ENCODE data around the gene KCTD18.

KCTD18 gene

DNA sequence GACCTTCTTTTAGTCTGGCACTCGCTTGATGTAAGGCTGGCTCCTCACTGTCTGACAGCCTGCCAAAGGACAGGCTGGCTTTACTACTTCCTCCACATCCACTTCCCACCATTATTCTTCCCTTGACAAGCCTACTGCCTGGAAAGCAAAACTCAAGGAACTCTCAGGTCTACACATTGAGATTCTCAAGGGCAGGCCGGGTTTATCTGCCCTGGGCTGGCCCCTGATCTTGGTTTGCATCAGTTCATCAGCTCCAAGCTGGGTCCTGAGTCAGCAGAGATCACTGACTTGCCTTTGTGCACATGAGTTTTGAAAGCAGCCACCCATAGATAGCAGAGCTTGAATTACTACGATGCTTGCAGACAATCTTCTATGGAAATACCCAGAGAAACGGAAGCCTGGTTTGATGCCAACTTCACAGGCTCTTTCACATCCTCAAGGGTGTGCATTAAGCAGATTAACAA, 53.9 kb downstream of the KCTD18 start:
- DNase-seq (ENCODE audit: low read depth in 2 of 2) = no peak

DNA sequence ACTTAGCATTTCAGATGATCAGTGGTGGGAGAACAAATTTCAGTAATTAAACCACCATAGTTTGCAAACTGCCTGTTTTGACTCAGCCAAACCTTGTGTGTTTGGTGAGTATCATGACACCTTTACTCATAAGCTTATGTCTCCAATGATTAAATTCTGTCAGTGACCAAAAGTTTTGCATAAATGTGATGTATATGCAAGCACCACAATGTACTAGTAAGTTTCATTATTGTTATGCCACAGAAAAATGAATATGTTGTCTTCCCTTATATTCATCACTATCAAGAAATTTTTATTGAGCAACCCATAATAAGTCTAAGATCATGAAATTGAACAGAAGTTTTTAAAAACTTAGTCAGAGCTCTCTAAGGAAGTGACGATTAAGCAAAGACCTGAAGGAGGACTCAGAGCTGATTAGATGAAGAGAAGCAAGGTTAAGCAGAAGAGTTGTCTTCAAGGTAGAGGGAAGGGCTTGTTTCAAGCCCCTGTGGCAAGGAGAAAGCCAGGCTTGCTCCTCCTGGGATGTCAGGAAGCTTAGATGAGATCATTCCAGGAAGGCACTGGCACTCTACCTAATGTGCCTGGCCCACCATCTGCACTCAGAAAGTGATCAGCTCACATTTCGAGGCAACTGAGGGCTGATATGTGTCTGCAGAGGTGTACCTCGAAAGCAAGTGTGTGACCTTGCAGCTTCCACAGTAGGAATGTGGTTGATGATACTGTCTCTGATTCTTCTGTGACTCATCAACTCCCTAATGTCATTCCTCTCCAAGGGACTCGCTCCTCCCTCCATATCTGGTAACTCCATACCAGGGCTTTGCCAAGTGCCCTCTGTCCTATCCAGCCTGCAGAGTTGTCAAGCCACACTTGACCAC, 54.7 kb downstream of the KCTD18 start:
- DNase-seq (ENCODE audit: low read depth in 2 of 2) = no peak

DNA sequence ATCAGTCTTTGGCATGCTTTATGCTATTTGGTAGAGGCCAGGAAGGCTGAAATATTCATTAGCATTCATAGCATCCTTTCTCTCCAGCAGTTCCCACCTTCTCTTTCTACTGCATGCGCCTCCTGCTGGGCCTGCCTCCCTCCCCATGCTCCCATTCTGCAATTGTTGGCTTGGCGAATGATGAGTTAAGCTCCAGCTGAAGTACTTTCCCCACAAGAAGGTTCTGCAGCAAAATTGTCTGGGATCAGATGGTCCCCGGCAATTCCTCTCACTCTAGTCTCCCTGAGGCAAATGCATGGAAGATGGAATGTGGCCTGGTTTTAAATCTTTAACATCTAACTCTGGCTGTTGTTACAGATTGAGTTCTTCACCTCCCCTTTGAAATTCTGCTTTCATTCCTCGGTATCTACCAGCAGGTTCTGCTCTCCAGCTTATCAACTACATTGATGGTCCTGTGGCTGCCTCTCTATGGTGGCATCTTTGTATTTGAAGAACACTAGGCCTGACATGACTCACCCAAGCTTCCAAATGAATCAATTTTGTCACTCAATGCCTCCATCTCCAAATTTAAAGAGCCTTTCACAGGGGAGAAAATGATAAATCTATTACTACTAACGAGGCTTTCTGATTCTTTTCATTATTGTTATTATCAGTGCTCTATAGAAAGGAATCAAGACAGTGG, 55.9 kb downstream of the KCTD18 start:
- DNase-seq (ENCODE audit: low read depth in 2 of 2) = no peak

DNA sequence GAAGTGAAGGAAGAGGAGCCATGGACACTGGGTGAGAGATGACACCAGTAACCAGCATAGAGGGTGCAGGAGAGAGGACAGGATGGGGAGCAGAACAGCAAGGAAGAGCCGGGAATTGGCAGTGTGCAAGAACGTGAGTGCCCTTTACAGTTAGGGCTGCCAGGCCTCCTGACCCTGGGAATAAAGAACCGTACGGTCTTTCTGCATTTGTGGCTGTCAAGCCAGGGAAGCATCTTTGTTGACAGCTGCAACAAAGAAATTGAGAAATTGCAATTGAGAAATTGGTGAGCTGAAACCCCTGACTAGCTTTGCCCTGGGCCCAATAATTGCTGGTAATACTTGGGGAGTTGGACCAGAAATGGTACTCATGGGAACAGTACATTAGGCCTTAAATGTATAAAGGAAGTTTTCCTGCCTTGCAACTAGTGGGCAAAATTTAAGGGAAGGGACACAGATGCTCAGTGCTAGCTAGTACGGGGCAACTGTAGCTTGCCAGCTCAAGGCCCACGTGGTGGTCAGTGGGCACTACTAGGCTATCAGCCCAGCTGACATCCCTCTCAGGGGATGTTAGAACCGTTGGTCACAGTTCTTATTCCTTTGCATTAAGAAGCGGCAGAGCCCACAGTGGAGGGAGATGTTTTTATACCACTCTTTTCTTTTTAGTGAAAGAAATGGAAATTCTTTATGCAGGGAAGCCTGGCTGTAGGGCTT, 56.6 kb downstream of the KCTD18 start:
- DNase-seq (ENCODE audit: low read depth in 2 of 2) = no peak

DNA sequence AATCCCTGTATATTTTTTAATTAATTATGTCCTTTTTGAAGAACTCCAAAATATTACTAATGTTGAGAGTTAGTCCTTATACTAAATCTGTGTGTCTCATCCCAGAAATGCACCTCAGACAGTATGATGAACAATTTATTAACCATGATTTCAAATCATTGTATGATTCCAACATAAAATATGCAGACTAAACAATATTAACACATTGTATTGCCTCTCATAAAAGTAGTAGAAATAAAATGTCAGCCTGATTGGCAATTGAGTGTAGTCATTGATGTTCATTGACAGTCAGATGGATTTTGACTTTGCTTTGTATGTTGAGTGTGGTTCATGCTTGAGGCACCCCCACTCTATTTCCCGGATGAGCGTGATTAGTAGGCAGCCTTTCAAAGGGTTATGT, 57.5 kb downstream of the KCTD18 start:
- no peak for DNase-seq (ENCODE audit: low read depth in 2 of 2)

DNA sequence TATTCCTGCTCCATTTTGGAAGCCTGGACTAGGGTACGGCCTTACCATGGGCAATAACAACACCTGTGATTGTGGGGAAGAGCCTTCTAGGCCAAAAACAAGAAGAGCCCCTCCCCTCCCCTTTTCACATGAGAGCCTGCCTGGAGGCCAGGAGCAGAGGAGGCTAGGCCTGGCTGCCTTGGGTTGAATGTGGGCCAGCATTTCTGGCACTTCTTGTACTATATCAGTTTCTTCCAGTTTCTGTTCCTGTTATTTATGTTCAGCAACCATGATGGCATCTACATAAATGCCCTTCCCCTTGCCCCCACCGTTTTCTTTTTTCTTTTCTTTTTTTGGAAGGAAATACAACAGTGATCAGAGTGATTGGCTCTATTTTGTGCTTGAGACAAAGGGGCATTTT, 58.4 kb downstream of the KCTD18 start:
- no peak for DNase-seq (ENCODE audit: low read depth in 2 of 2)

DNA sequence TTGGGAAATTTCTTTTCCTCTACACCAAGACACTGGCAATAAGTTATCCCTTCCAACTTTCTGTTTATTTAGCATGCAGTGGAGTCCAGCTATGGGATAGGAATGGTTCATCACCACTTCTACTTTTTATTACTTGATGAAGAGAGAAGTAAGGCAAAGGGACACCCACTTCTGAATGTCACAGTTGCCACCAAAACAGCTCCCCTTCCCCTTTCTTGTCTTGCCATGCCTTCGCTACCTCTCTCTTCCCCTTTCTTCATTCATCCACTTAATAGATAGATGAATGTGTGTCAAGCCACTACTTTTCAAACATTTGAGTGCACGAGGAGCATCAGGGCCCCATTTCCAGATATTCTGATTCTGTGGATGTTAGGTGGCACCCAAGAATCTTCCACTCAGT, 59.6 kb downstream of the KCTD18 start:
- no peak for DNase-seq (ENCODE audit: low read depth in 2 of 2)

DNA sequence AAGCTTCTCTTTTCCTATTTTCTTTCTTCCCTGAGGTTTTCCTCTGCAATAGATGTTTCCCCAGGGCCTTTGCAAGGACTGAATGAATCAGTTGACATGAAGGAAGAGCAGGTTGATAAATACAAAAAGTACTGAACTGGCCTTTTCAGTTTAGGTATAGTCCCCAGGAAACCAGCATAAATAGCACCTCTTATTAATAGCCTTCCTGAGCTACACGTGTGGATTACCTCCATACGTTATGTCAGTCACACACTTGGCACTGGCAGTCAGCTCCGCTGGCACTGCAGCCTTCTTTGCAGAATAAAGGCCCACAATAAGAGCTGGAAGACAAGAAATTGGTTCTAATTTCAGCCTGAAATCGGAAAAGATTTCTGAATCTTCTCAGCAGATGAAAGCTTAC, 60.7 kb downstream of the KCTD18 start:
- DNase-seq (ENCODE audit: low read depth in 2 of 2) = no peak

DNA sequence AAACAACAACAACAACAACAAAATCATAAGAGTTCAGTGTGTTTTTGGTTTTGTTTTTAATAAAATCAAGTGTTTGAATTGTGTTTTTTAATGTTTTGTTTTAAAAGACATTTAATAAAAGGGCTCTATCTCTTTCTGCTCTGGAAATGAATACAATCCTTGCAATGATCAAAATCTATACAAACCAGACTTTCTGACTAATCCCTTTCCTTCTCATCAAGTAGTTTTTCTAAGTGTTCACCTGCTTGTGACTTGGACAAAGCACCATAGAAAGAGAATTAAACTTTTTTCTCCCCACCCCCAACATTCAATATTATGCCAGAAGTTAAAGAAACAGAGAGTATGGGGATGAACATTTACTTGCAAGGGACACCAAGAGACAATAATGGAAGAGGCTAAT, 61.4 kb downstream of the KCTD18 start:
- no peak for DNase-seq (ENCODE audit: low read depth in 2 of 2)

DNA sequence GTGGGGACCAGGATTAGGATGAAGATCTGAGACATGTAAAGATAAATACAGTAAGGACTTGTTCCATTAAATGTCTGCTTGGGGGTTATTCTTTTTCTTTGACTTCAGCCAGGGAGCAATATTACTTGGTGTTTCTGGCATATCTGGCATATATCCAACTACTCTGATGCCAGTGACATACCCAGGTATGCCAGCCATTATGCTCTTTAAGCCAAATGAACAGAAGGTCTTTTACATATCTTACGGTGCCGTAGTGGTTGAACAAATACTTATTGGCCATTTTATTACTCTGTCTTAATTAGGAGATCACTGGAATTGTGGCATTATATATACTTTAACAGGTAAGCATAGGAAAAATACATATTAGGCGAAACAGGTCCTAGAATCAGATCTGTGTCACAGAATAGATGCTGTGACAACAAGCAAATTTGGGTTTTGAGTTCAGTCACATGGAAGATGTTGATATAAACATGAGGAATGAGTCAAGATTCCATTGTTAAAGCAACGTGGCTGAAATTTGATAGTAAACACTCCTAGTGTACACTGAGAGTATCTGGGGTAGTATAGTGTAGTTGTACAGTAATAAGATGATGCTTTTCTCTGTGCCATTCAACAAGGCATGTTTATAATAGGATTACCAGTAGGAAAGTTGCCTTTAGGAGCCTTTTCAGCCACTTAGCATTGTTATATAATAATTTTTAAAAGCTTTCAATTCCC, 62.6 kb downstream of the KCTD18 start:
- no peak for DNase-seq (ENCODE audit: low read depth in 2 of 2)

DNA sequence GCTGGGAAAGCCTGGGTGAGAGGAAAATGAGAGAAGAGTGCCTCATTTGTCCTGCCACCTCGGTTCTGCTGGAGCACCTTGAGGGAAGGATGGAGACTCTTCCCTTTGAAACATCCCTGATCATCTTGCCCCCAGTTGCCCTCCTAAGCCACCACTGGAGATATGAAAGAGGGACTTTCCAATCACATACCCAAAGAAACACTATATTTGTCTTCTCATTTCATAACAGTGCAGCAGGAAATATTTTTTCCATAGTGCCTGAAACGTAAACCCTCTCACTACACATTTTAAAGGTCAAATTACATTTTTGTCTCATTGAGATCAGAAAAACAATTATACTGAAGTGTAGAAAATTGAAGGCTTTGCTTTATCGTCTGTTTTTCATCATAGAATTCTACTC, 63.3 kb downstream of the KCTD18 start:
- no peak for DNase-seq (ENCODE audit: low read depth in 2 of 2)

DNA sequence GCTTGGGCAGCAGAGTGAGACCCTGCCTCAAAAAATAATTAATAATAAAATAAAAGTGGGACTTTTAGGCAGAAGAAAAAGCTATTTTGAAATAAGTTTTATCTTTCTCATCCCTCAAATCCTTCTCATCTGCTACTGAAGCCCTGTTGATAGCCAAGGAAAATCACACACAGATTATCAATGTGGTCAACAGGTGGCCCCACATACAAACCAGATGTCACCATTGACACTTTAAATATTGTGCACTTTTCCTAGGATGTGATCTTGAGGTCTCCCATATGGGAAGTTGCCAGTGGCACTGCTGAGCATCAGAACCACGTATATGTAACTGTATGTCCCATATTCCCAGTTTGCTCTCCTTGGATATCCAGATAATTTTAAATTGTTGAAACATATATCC, 64.6 kb downstream of the KCTD18 start:
- DNase-seq (ENCODE audit: low read depth in 2 of 2) = no peak

DNA sequence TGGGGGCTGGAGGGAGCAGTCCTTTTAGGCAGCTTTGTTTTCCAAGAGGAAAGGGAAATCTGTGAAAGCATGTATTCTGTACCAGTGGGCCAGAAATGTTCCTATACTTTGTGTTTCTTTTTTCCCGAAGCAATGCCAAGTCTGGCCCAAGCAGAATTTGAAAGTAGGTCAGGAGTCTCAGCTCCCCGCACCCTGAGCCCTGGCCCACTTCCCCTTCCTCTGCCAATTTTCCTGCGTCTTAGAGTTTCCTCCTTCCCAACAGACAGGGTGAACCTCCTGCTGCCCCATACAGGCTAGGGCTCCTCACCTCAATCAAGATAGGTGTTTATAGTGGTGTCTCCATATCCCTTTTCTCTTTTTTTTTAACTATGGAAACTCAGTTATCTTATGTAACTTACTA, 65.3 kb downstream of the KCTD18 start:
- DNase-seq (ENCODE audit: low read depth in 2 of 2) = no peak

DNA sequence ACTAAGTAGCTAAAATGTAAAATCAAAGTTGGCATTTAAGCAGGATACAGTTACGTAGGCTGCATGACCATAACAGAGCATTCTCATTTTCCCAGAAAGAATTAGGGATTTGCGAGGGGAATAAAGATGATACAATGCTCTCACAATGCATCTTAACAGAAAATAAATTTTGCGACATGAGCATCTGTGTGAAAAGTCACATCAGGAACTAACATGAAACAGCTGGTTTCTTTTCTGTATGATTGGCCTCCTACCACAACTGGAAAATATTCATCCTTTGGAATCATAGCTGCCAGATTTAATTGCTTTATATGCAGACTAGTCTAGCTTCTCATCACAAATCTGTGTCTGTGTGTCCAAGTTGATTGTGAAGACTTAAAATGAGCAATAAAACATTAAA, 66.0 kb downstream of the KCTD18 start:
- DNase-seq (ENCODE audit: low read depth in 2 of 2) = no peak

DNA sequence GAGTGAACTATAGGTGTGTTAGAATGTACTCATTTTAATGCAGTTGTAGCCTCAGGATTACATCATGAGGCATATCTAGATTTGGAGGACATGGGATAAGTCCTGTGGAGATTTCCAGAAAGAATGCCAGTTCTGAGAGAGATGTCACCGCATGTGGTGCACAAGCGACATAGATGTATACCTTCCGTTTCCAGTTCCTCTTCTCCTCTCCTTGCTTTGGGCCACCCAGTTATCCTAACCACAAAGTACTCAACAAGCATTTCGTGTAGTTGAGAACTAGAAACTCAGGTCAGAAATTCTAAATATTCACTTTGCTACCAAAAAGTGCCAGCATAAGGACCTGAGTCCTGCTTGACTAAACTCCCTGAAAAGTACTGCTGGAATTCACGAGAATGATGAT, 66.5 kb downstream of the KCTD18 start:
- DNase-seq (ENCODE audit: low read depth in 2 of 2) = no peak

DNA sequence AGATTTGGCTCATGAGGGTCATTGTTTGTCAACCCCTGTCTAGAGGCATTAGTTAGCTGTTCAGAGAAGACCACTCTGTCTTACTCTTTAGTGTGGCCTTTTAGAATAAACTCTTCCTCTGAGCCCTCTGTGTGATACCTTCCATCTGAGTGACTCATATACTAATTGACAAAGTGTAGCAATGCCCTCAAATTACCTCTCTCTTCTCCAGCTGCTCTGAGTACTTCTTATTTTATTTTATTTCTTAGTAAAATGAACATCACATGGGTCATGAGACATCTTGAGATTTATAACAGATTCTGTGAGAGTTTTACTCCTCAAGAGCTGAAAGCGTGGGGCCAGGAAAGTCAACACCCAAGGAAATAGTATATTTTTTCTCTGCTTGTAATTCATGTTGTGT, 67.4 kb downstream of the KCTD18 start:
- DNase-seq (ENCODE audit: low read depth in 2 of 2) = no peak

DNA sequence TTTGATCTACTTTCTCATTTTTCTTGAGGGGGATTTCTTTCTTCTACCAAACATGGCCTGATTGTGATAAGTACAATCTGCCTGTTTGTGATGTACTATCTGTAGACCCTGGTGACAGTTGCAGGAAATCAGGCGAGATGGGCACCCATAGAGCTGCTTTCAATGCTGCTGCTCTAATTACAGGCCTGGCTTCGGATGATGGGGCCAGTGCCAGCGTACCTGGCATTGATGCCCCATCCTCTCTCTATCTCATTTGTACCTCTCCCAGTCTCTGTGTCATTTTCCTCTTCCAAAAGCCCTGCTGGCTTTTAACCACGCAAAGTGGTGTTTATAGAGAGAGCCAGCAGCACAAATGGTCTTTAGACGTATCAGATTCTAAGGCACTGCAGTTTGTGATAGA, 69.9 kb downstream of the KCTD18 start:
- DNase-seq (ENCODE audit: low read depth in 2 of 2) = no peak
